SK-N-MC (cell line): ENCODE data around the gene CHRM1.
"Not testable (repeated sequence)": the region's sequence is repeated elsewhere in the genome, so short reads cannot be mapped to it uniquely, and the experiment has no call there.

Source experiments
- DNase-seq: peaks from one replicate; pipeline ENCODE4 v3.0.0-alpha.2; 2011; ENCODE audit warnings: low read depth, low spot score
- H3K27ac ChIP-seq: fragments of 200-600 bp; sonication (generic); 2 replicates; pipeline ENCODE4 v1.5.1; 2016; ENCODE audit warnings: mixed run types
- H3K36me3 ChIP-seq: fragments of 200-600 bp; sonication (generic); 2 replicates; pipeline ENCODE4 v1.6.1; 2017; ENCODE audit warnings: antibody characterized with exemption, low read length, mixed read lengths; ENCODE audit not compliant: insufficient read depth
- H3K4me3 ChIP-seq: fragments of 200-600 bp; sonication (generic); 2 replicates; pipeline ENCODE4 v1.5.1; 2016
- H3K9ac ChIP-seq: fragments of 200-600 bp; sonication (generic); 2 replicates; pipeline ENCODE4 v1.8.0; 2017; ENCODE audit warnings: mixed run types, mixed read lengths; ENCODE audit not compliant: insufficient read length
- H3K9me3 ChIP-seq: fragments of 200-600 bp; sonication (generic); 2 replicates; pipeline ENCODE4 v1.6.1; 2017; ENCODE audit warnings: low read depth, mild to moderate bottlenecking, antibody characterized with exemption, low read length, moderate library complexity, mixed read lengths
- EZH2 ChIP-seq: fragments of 200-600 bp; sonication (generic); IDR thresholded peaks from one replicate; pipeline ENCODE4 v1.6.1; 2017; ENCODE audit warnings: antibody characterized with exemption
- FOXP2 ChIP-seq: optimal IDR thresholded peaks from 2 replicates; pipeline ENCODE3; 2011; ENCODE audit warnings: mild to moderate bottlenecking, moderate library complexity; ENCODE audit not compliant: insufficient read depth; ENCODE audit errors: extremely low read length, control extremely low read depth
- POLR2AphosphoS5 ChIP-seq: IDR thresholded peaks from 2 replicates; pipeline ENCODE4 v1.6.1; 2012; ENCODE audit warnings: mild to moderate bottlenecking, low read depth, low read length, borderline replicate concordance

The CHRM1 gene

GRCh38 chr11:62953811-62954210 lies 32.6 kb upstream of the CHRM1 start:
- Histone ChIP-seq H3K36me3 (no peaks in the 10 kb centered on the region), H3K27ac (no peak overlapping the region), H3K9me3 (no peaks in the 10 kb centered on the region), H3K9ac (no peak overlapping the region), H3K4me3 (no peak overlapping the region)
- DNase-seq: no peak
- TF ChIP-seq EZH2 (no peak), FOXP2 (no peak), POLR2AphosphoS5 (no peak)

- Histone ChIP-seq H3K4me3 (no peak overlapping the region), H3K9me3 (no peaks in the 10 kb centered on the region), H3K36me3 (no peaks in the 10 kb centered on the region), H3K27ac (no peak overlapping the region), H3K9ac (no peak overlapping the region)
- DNase-seq: no peak
- TF ChIP-seq EZH2 (no peak), POLR2AphosphoS5 (no peak), FOXP2 (no peak)
These were observed 27.7 kb upstream of the CHRM1 start for GRCh38 chr11:62948765-62949320.

DNA sequence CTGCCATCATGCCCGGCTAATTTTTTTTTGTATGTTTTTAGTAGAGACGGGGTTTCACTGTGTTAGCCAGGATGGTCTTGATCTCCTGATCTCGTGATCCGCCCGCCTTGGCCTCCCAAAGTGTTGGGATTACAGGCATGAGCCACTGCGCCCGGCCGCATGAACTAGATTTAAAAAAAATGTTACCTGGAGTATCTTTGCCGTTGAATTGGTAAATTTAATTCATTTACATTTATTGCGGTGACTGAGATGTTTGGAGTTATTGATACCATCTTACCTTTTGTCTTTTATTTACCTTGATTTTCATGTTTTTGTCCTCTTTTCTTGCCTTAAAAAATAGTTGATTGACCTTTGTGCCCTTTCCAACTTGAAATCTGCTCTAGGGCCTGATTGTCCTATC lies 24.4 kb upstream of the CHRM1 start:
- not testable (repeated sequence) for H3K9ac ChIP-seq, H3K4me3 ChIP-seq, H3K9me3 ChIP-seq, H3K36me3 ChIP-seq, DNase-seq, H3K27ac ChIP-seq

DNA sequence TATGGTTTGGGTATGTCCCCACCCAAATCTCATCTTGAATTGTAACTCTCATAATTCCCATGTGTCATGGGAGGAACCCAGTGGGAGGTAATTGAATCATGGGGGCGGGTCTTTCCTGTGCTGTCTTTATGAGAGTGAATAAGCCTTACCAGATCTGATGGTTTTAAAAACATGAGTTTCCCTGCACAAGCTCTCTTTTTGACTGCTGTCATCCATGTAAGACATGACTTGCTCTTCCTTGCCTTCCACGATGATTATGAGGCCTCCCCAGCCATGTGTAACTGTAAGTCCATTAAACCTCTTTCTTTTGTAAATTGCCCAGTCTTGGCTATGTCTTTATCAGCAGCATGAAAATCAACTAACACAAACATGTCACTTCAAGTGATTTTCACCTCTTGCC lies 16.4 kb upstream of the CHRM1 start:
- not testable (repeated sequence) for H3K9ac ChIP-seq, DNase-seq, H3K4me3 ChIP-seq, H3K27ac ChIP-seq, H3K9me3 ChIP-seq, H3K36me3 ChIP-seq

- TF ChIP-seq FOXP2: no peak
- TF ChIP-seq EZH2: no peak
- no peak for TF ChIP-seq POLR2AphosphoS5
- Histone ChIP-seq H3K9me3 (no peaks in the 10 kb centered on the region), H3K36me3 (no peaks in the 10 kb centered on the region), H3K4me3 (no peak overlapping the region), H3K27ac (no peak overlapping the region), H3K9ac (no peak overlapping the region)
- DNase-seq: no peak
These were observed 13.3 kb upstream of the CHRM1 start for GRCh38 chr11:62934496-62934785.

- no peak overlapping the region for H3K4me3 ChIP-seq
- no peaks in the 10 kb centered on the region for H3K36me3 ChIP-seq
- no peaks in the 10 kb centered on the region for H3K9me3 ChIP-seq
- no peak overlapping the region for H3K27ac ChIP-seq
- no peak for DNase-seq
- TF ChIP-seq POLR2AphosphoS5: no peak
- TF ChIP-seq EZH2: no peak
- TF ChIP-seq FOXP2: no peak
- no peak overlapping the region for H3K9ac ChIP-seq
These were observed 12.8 kb upstream of the CHRM1 start for GRCh38 chr11:62933750-62934495.

GRCh38 chr11:62933285-62933684 lies 12.1 kb upstream of the CHRM1 start:
- no peaks in the 10 kb centered on the region for H3K36me3 ChIP-seq
- no peak overlapping the region for H3K4me3 ChIP-seq
- no peak overlapping the region for H3K27ac ChIP-seq
- H3K9me3 ChIP-seq: no peaks in the 10 kb centered on the region
- no peak for DNase-seq
- TF ChIP-seq POLR2AphosphoS5 (no peak), EZH2 (no peak), FOXP2 (no peak)
- H3K9ac ChIP-seq: no peak overlapping the region

GRCh38 chr11:62931499-62932278 lies 10.5 kb upstream of the CHRM1 start:
- no peak overlapping the region for H3K4me3 ChIP-seq
- H3K9ac ChIP-seq: no peak overlapping the region
- no peak for TF ChIP-seq EZH2
- TF ChIP-seq FOXP2: no peak
- no peak for TF ChIP-seq POLR2AphosphoS5
- no peaks in the 10 kb centered on the region for H3K9me3 ChIP-seq
- no peak overlapping the region for H3K27ac ChIP-seq
- H3K36me3 ChIP-seq: no peaks in the 10 kb centered on the region
- no peak for DNase-seq

- H3K9ac ChIP-seq: no peak overlapping the region
- TF ChIP-seq FOXP2 (no peak), POLR2AphosphoS5 (no peak), EZH2 (no peak)
- no peak overlapping the region for H3K27ac ChIP-seq
- DNase-seq: no peak
- no peaks in the 10 kb centered on the region for H3K9me3 ChIP-seq
- H3K4me3 ChIP-seq: no peak overlapping the region
- no peaks in the 10 kb centered on the region for H3K36me3 ChIP-seq
These were observed 9.5 kb upstream of the CHRM1 start for GRCh38 chr11:62930666-62931065.
